Ammon's horn (tissue), 1 donor: ENCODE results near the gene RUNX1.

Experiments used
- DNase-seq: peaks from one replicate; pipeline ENCODE4 v3.0.0-alpha.2; 2016; ENCODE audit warnings: low spot score

The RUNX1 gene

DNA sequence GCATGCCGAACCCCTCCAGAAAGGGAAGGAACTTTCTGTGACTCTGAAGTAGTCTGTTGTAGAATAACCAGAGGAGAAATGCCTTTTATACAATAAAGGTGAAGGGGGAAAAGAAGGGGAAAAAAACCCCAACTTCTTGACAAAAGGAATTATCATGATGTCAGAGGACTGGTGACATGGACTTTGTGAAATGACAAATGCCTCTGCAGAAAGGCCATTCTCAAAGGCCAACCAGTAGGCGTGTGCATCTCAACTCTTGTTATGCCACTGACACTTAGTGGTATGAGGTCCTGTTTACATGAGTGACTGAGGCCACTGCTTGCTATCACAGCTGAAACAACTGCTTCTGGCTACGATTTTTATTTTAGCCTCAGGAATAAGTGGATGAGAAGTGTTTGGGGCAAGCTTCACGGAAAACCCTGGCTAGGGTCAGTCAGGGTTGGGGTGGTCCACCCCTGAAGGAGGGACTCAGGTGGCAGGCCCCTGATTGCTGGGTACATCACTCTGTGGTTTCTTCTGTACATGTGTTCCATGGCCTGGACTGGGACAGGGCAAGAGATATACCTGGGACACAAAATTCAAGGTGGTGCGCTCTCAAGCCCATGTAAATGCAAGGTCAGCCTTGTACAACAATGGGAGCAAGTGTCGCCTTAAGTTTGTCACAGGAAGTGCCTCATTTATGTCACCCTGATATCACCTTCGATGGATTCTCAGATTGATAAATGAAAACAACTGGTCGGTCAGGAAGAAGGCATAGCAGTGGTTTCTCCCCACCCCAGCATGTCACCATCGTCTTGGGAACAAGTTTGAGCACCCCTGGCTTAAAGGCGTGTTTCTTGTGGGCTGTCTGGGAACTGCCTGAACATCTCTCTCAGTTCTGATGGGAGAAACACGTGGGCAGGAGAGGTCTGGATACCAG lies 12.4 kb downstream of the RUNX1 start:
- no peak for DNase-seq

DNA sequence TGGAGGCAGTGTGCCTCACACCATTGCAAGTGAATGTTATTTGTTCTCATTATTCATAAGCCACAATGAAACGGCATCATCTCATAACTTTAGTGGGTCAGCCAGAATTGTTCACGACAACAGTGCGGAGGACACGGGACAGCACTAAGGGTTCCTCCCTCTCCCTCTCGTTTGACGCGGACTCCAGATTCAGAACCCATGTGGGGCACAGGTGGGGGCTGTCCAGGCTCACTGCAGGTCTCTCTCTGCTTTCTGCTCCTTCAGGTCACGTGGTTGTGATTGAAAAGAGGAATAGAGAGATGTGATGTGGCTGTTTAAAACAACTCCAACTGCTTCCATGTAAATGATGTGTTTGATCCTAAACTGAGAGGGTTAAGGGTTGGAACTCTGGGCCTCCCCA lies 13.5 kb downstream of the RUNX1 start:
- DNase-seq, result no peak

DNA sequence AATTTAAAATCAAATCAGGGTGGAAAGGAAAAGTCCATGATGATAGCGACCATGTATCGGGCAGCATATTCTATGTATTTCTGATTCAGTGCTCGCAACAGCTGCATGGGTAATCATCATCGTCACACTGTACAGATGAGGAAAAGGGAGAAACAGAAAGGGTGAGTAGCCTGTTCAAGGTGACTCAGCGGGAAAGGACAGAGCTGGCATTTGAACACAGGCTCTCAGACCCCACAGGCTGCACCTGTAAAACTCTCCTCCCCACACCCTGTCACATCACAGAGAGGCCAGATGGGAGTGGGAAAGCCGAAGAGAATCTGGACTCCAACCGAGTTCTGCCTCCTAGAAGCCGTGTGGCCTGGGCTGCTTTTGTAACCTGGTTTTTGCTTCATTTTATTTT lies 14.0 kb downstream of the RUNX1 start:
- DNase-seq, result no peak

DNA sequence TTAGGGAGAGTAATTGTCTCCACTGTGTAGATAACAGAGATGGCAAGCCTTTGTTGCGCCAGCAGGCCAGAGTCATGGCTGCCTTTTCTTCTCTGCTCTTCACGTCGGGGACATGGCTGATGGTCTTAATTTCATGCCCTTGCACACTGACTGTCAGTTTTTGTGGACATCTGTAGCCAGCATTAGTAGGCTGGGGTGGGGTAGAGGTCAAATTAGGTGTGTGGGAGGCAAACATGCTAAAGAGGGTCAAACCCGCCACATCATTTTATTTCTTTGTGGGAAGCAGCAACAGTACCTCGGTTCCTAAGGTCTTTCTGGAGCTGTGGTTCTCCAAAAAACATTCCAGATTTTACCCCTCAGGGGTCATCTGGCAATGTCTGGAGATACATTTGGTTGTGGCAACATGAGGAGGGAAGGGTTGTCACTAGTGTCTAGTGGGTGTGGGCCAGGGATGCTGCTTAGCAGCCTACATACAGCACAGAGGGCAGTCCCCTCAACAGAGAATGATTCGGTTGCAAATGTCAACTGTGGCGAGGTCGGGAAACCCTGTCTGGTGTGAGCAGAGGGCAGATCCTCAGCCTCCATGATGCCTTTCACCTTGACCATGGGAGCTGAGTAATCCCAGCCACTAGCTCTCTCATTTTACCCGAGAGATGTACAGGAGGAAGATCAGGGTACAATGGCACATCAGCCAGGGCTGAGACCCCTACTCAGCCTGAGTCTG lies 14.7 kb downstream of the RUNX1 start:
- no peak for DNase-seq

DNA sequence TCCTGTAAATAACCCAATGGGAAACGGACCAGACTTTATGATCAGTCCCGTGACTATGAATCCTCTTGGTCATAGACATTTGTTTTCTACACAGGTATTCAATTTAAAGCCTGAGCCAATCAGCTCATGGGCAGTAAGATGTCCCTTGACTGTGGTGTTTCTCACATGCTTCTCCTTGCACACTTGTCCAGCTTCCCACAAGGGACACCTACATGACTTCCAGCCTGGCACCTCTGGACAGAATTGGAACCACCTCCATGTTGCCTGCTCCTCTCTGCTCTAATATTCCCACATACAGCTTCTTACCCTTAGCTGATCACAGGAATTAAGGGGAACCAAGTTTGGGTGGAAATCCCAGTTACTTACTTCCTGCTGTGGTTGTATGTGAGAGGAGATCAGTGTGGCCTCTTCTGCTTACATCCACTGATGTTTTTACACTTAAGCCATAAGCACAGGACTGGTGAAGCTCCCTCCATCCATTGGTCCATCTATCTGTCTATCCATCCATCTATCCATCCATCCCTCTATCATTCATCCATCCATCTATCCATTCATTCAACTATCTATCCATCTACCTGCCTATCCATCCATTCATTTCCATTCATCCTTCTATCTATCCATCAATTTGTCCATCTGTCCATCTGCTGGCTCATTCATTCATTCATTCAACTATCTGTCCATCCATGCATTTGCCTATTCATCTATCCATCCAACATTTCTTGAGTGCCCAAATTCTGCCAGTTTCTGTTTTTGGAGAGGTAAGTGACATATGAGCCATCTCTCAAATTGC lies 16.4 kb downstream of the RUNX1 start:
- no peak for DNase-seq

DNA sequence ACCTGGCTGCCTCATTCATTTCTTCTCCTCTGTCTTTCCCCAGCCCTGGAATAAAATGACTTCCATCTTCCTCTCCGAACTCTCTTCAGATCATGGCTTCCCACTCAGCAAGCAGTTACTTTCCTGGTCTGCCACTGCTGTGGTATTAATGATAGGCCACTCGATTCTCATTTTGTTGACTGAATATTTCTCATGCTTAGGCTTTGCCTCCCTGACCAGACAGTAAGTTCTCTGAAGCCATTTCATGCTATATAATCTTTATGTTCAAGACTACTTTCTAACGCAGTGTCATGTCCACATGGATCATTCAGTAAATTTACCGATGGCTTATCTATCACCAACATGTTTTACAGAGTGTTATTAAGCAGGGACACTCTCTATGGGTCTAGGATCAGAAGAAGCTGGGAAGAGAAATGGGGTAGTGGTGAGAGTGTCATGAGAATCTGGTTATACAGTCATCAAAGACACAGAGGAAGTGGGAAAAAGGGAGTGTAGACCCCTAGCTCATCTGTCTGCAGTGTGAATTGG lies 20.6 kb downstream of the RUNX1 start:
- DNase-seq, result no peak

DNA sequence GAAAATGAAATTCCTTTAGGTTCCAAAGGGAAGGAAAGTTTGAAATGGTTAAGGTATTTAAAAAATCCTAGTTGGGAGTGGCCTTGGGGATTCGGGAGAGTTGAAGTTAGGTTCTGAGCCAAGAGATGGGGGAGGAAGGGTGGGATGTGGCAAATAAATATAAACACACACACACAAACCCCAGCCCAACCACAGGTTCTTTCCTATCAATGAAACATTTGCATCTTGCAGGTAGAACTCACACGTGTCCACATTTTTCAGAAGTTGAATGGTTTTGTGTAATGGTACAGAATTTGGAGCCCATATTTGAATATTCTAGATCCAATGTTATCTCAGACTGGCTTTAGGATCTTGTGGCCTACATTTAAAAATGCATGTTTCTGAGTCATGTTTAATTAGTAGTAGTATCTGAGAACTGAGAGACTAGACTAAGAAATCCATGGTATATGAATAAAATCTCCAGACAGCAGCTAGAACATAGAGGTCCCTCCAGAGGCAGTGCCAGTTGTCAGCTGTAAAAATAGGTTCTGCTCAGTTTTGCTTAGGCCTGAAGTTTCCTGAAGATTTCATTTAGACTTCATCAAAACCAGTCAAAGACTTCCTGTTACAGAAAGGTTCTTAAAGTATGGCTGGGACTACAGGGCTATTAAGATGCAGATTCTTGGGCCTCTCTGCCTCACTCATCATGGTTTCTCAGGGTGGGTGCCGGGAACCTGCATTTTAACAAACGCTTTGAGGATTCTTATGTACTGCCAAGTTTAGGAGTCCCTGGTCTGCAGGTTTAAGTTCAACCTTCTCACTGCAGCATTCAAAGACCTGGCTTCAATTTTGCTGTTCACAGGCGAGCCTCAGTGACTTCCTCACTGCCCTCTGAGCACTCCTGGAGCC lies 21.3 kb downstream of the RUNX1 start:
- DNase-seq, result no peak

DNA sequence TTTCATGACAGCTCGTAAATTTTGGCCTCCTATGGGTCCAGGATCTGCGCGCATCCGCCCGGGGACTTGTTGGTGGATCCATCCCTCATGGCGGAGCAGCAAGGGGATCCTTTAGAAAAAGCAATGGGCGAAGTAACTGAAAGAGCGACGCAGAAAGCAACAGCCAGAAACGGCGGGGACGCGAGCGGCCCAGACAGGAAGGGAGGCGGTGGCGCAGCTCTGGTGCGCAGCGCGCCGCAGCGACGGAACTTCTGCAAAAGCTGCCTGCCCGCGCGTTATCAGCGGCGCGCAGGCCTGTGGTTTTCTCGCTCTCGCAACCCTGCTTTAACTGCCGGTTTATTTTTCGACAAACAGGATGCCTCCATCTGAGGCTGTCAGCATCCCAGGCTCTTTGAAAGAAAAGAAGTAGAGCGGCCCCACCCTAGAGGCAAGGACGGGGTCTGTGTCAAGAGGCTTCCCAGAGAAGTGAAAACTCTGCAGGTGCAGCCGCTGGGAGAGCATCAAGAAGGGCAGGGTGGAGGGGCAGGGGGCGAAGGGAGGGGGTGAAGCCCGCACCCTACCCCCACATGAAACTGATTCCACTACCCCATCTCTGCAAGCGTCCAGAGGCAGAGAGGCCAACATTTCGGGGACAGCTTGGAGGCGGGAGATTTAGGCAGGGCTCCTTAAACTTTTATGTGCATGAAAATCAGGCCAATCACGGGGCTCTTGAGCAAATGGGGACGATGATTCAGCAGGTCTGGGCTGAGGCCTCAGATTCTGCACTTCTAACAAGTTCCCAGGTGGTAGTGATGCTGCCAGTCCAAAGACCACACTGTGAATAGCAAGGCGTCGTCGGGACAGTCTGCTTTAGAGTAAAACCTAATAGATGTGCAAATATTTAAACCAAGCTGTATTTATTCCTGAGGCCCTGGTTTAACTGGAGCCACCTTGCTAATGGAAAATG lies 22.2 kb downstream of the RUNX1 start:
- DNase-seq, result peak; percentile 58

DNA sequence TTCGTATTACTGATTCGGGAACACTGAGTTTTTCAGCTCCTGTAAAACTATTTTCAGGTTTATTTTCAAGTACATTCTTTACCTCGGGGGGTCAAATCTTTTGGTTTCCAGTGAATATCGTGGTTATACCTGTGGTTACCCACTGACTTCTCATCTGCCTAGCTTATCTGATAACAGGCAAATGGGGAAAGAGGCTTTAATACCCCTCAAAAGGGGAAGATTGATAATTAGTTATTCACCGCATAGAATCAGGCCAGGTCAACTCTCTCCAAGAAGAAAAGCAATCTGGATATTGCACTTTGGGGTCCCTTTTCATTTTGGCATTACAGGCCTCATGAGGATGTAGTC lies 23.0 kb downstream of the RUNX1 start:
- DNase-seq, result no peak

DNA sequence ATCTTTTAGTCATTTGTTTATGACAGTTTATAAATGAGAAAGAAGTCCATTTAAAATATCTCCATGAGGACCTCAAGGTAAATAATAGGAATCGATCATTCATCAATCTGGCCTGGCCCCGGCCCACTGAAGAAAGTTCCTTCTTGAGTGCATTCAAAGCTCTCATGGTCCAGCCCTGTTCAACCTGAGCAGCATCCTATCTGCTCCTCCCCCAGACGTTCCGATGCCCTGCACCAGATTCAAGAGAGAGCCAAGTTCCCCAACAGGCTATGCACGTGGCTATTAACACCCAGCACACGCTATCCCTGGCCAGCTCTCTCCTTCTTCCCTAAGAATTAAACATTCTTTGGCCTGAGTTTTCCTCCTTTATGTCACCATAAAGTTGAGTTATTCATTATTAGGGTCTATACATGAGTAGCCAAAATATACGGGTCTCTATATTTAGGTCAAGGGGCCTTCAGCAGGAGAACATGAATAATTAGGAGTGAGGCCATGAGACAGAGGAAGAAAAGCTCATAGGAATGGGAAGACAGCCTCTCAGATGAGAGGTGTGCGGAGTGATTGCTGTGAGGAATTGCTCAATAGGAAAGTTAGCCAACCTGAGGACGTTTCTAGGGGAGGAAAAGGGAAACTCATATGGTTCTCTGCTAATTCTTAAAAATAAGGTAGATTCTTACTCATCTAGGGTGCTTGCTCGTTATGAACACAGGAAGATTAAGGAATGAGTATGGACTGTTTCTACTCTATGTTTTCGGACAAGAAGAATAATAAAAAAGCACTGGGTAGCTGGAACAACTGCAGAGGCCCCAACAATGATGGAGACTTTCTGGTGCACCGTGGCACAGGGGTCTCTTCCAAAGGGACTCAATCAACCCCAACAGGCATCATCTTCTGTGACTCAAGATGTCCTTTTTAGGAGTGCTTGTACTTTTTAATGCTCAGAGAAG lies 23.6 kb downstream of the RUNX1 start:
- DNase-seq, result no peak

DNA sequence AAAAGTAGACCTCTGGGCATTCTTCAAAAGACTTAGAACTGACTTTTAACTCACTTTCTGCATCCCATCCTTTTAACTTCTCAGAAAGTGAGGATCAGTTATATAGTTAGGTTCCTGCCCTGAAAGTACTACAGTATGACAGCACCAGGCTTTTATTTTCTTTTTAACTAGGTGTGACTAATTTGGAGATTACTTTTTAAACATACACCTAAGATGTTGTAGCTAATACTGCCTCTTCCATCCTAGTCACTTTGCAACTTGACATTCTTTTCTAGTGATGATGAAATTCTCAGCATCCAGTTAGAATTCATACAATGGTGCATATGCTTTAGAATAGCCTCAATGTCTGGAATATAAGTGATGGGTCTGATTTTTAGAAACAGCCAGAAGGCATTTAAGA lies 24.6 kb downstream of the RUNX1 start:
- no peak for DNase-seq

DNA sequence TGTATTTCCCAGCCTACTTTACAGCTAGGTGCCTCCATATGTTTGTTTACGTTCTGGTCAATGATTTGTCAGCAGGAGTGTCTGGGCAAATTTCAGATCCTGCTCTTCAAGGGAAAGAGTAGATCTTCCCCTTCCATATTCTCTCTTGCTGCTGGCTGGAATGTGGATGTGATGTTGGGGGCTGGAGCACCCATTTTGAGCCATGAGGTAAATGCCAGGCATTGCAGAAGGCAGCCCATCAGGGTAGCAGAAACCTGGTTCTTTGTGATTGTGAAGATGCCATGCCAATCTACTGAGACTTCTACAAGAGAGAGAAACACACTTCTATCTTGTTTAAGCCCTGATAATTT lies 25.1 kb downstream of the RUNX1 start:
- DNase-seq, result no peak

DNA sequence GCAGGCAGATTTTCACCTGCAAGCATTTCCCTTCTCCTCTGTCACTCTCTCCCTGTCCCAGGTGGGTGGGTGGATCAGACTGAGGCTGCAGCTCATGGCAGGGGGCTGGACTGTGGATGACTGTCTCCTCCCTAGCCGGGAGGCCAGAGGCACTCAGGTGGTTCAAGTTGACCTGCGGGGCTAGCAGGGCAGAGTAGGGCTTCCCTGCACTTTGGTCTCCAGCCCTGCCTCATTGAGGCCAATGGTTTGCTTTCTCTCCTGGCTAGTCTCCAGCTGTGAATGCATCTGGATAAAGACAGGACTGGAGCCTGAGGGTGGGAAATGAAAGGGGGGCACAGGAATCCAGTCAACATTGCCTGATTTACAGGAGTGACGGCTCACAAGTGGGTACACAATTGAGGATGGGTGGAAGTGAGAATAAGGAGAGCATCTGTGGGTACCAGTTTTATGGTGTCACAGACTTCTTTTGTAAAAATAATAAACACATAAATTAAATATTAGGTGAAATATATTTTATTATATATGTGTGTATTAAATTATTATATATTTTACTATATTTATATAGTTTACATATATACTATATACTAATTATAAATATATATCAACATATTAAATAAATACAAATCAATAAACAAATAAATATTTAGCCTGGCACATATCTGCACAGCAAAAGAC lies 25.6 kb downstream of the RUNX1 start:
- no peak for DNase-seq

DNA sequence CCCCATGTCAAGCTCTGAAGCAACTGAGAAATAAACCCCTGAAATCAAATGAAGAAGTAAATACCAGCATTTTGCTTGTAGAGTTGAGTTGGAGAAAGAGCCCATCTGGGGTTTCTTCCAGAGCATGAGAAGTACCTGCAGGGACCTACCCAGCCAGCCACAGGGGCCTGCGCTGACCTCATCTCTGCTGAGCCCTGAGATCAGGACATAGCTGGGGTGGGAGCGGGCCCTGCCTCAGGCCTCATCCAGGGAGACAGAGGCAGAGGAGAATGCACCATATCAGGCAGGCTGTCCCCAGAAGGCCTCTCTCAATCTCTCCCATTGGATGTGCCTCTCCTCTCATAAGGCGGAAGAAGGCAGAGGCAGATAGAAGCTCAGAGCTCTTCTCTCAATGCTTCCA lies 27.6 kb downstream of the RUNX1 start:
- no peak for DNase-seq

DNA sequence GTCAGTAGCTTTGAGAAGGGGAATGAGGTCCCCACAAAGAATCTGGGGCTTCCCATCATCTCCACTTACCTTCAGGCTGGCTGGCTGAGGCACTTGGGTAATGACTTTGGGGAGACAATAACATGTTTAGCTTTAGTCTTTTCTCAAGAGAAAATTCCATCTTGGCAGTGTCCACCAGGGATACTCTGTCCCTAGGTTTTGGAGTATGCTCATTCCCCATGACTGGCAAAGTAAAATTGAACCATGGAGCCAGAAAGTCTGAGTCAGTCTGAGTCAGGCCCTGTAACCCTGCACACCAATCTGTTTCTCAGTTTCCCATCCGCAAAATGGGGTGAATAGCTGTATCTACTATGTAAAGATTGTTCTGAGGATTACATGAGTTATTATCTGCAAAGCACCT lies 28.2 kb downstream of the RUNX1 start:
- DNase-seq, result no peak

DNA sequence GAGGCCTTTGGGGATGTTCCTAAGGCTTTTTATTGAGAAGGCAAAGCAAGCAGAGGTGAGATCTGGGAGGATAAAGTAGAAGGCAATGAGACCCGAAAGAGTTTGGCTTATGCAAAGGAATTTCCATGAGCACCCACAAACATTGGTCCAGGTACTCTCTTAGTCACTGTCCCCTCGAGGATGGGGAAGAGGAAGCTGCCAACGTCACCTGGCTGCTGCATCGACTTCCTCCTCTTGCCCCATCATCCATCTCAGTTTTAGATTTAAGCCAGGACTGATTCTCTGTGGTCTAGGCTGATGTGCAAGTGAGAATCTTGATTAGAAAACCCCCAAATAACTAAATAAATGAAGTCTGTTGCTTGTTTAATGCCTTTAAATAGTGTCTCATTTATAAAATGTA lies 28.7 kb downstream of the RUNX1 start:
- DNase-seq, result no peak

DNA sequence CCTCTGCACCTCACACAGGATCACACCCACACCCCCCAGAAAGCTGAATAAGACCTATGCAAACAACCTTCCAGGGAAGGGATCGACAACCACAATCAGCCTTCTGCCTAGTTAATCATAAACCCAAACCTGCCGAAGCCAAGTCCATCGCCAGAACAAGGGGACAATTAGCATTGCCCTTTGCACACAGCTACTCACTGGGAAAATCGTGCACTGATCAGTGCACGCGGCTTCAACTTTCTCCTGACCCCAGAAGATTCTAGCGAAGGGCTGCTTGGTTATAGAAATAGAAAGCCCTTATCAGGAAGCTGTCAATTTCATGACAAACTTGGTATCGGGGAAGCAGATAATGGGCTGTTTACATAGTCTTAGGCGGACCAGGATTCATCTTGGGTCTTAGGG lies 29.5 kb downstream of the RUNX1 start:
- DNase-seq, result no peak

DNA sequence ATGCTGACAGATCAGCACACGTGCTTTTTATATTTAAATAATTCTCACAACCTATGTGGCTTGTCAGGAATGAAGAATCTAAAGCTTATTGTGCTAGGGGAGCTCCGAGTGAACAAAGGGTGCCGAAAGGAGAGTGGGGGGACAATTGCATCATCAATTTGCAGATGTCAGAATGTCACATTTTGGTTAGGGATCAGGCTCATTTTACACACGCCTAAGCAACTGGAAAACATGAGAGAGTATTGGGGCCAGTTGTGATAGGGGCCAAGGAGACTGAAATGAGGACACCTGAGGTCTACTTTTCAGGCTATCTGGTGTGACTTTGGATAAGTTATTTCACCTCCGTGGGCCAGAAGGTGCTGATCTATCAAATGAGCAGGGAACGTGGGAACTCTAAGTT lies 31.8 kb downstream of the RUNX1 start:
- no peak for DNase-seq
